Common myeloid progenitor, CD34-positive (primary cell): ENCODE measurements around the gene LDHD.
A peak's percentile ranks its signal among the peaks of the same experiment; 100 is the strongest.

ENCODE experiments used
- CTCF ChIA-PET: fragments of 350-600 bp; sonication (Branson Sonifier 250); formaldehyde crosslinking; loops from one replicate; lab custom pipeline; 2021; ENCODE audit warnings: antibody characterized with exemption; lab: Charles Lee
- POLR2A ChIA-PET: fragments of 350-600 bp; sonication (Branson Sonifier 250); formaldehyde crosslinking; loops from one replicate; lab custom pipeline; 2021; ENCODE audit warnings: antibody characterized with exemption; lab: Charles Lee
- DNase-seq, 3 donors: peaks; one replicate each; pipeline versions ENCODE4 v3.0.0 to v3.0.0-alpha.2; 2013
- H3K27ac ChIP-seq, 2 experiments: 1 replicate in 1 of 2; 2 replicates in 1 of 2; pipeline ENCODE4 v1.7.0; 2013; ENCODE audit warnings: inconsistent platforms in 2 of 2, low read length in 2 of 2, mild to moderate bottlenecking in 2 of 2, low read depth in 1 of 2, moderate library complexity in 1 of 2; ENCODE audit not compliant: severe bottlenecking in 2 of 2, insufficient read depth in 1 of 2, poor library complexity in 1 of 2
- H3K27me3 ChIP-seq, 5 experiments: replicated peaks in 2 of 5; 1 replicate in 3 of 5; 2 replicates in 2 of 5; pipeline versions ENCODE4 v1.6.1 to v1.7.0; 2013; ENCODE audit warnings: low read length in 4 of 5, mild to moderate bottlenecking in 2 of 5, moderate library complexity in 2 of 5, inconsistent platforms in 1 of 5; ENCODE audit not compliant: insufficient read depth in 5 of 5, control insufficient read depth in 4 of 5
- H3K36me3 ChIP-seq, 4 experiments: 1 replicate in 2 of 4; 2 replicates in 2 of 4; pipeline versions ENCODE4 v1.6.1 to v1.7.0; 2013; ENCODE audit warnings: low read length in 3 of 4, control low read depth in 1 of 4, mild to moderate bottlenecking in 1 of 4; ENCODE audit not compliant: control insufficient read depth in 4 of 4, insufficient read depth in 4 of 4
- H3K4me1 ChIP-seq, 4 experiments: 1 replicate in 3 of 4; 2 replicates in 1 of 4; pipeline versions ENCODE4 v1.6.1 to v1.7.1; 2013; ENCODE audit warnings: low read length in 3 of 4, mild to moderate bottlenecking in 3 of 4, control low read depth in 1 of 4, inconsistent platforms in 1 of 4, moderate library complexity in 1 of 4; ENCODE audit not compliant: control insufficient read depth in 4 of 4, insufficient read depth in 4 of 4; ENCODE audit errors: control extremely low read depth in 1 of 4
- H3K4me3 ChIP-seq, 7 experiments: 1 replicate in 4 of 7; 2 replicates in 3 of 7; pipeline versions ENCODE4 v1.5.1 to v1.7.0; 2013; ENCODE audit warnings: mild to moderate bottlenecking in 7 of 7, low read length in 6 of 7, moderate library complexity in 6 of 7, inconsistent platforms in 2 of 7, low read depth in 2 of 7, control low read depth in 1 of 7; ENCODE audit not compliant: insufficient read depth in 4 of 7, control insufficient read depth in 1 of 7; ENCODE audit errors: extremely low read depth in 1 of 7
- H3K9me3 ChIP-seq, 5 experiments: 1 replicate in 4 of 5; 2 replicates in 1 of 5; pipeline versions ENCODE4 v1.6.1 to v1.7.1; 2013; ENCODE audit warnings: low read length in 4 of 5, mild to moderate bottlenecking in 2 of 5, inconsistent platforms in 1 of 5, low read depth in 1 of 5, moderate library complexity in 1 of 5; ENCODE audit not compliant: control insufficient read depth in 4 of 5, insufficient read depth in 2 of 5; ENCODE audit errors: control extremely low read depth in 1 of 5
- WGBS: methylation state at CpG from one replicate; pipeline ENCODE4 v1.1.5; 2013; ENCODE audit not compliant: insufficient coverage; 5-methylcytosine and 5-hydroxymethylcytosine counted together

The LDHD gene

GRCh38 chr16:75116911-75117245 is 298 bp upstream of the LDHD start:
- 71% methylated on average over 2 of the region's 3 CpGs for WGBS
- DNase-seq, result no peak
- ChIA-PET CTCF (interaction anchor here (0.8 to 1.7 kb wide), 2 partner anchors 28 to 73 kb away, joined by 3 to 5 read pairs; no protein-coding TSS in a partner anchor), POLR2A (no interaction called here)
- H3K4me3 ChIP-seq, result peak overlapping the region in 3 of 7 experiments; percentile 36 to 71 (median 63)
- peaks cover 0 to 10% (median 4%) of the 10 kb centered on the region in 5 experiments for H3K9me3 ChIP-seq
- peaks cover 0 to 36% (median 27%) of the 10 kb centered on the region in 4 experiments for H3K4me1 ChIP-seq
- no peak overlapping the region for H3K27ac ChIP-seq
- H3K27me3 ChIP-seq, result no peaks in the 10 kb centered on the region
- peaks cover 0 to 3% (median 0%) of the 10 kb centered on the region in 4 experiments for H3K36me3 ChIP-seq

- peaks cover 0 to 3% (median 0%) of the 10 kb centered on the region in 4 experiments for H3K36me3 ChIP-seq
- H3K27ac ChIP-seq, result no peak overlapping the region
- POLR2A ChIA-PET, result no interaction called here
- H3K27me3 ChIP-seq, result no peaks in the 10 kb centered on the region
- no peak for DNase-seq
- CTCF ChIA-PET, result interaction anchor here (0.6 to 8.1 kb wide), 4 partner anchors 10 to 117 kb away, joined by 3 to 85 read pairs (median 4); no protein-coding TSS in a partner anchor
- H3K4me3 ChIP-seq, result no peak overlapping the region
- peaks cover 0 to under 1% (median 0%) of the 10 kb centered on the region in 5 experiments for H3K9me3 ChIP-seq
- WGBS, result 95% methylated on average over 40 of the region's 45 CpGs
- H3K4me1 ChIP-seq, result peaks cover 3 to 53% (median 44%) of the 10 kb centered on the region in 4 experiments
Measured at GRCh38 chr16:75114946-75115825, 1.4 kb downstream of the LDHD start.

- no peak overlapping the region for H3K27ac ChIP-seq
- peaks cover 5 to 61% (median 52%) of the 10 kb centered on the region in 4 experiments for H3K4me1 ChIP-seq
- H3K36me3 ChIP-seq, result peaks cover 0 to 3% (median 0%) of the 10 kb centered on the region in 4 experiments
- POLR2A ChIA-PET, result no interaction called here
- H3K27me3 ChIP-seq, result no peaks in the 10 kb centered on the region
- 98% methylated on average over 29 of the region's 44 CpGs for WGBS
- no peak for DNase-seq
- no peaks in the 10 kb centered on the region for H3K9me3 ChIP-seq
- no peak overlapping the region for H3K4me3 ChIP-seq
- CTCF ChIA-PET, result interaction anchor here (0.6 to 8.1 kb wide), 6 partner anchors 11 to 117 kb away, joined by 3 to 105 read pairs (median 4); partner anchors contain the start of gene ZNRF1
Measured at GRCh38 chr16:75114179-75114945, 2.2 kb downstream of the LDHD start.

DNA sequence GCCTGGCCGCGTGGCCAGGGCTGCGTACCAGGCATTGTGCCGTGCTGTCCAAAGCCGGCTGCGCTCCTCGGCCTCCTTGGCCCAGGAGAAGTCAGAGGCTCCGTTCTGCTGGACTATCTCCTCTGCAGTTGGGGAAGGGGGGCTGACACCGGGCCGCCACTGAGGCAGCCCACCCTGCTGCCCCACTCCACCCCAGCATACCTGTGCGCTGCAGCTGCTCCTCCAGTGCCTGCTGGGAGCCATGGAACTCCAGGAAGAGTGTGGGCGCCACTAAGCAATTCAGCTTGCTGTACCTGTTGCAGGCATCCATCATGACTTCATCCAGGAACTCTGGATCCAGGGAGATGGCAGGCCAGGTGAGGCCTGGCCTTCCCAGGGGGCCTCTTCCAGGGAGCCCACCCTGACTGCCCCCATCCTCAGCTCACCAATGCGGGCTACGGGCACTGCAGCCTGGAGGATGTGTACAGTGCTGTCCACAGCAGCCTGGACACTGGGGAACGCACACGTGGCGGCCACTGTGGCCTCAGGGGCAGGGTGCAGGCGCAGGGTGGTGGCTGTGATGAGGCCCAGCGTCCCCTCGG is 2.9 kb downstream of the LDHD start:
- ChIA-PET CTCF (interaction anchor here (1.0 to 8.1 kb wide), 11 partner anchors 10 to 121 kb away, joined by 3 to 105 read pairs (median 19); partner anchors contain the start of gene ZNRF1), POLR2A (no interaction called here)
- Histone ChIP-seq H3K27me3 (no peaks in the 10 kb centered on the region), H3K27ac (no peak overlapping the region), H3K9me3 (no peaks in the 10 kb centered on the region), H3K36me3 (peaks cover 0 to 4% (median 1%) of the 10 kb centered on the region in 4 experiments), H3K4me1 (peaks cover 5 to 68% (median 59%) of the 10 kb centered on the region in 4 experiments), H3K4me3 (no peak overlapping the region)
- no peak for DNase-seq
- WGBS, result 96% methylated on average over 18 of the region's 20 CpGs

DNA sequence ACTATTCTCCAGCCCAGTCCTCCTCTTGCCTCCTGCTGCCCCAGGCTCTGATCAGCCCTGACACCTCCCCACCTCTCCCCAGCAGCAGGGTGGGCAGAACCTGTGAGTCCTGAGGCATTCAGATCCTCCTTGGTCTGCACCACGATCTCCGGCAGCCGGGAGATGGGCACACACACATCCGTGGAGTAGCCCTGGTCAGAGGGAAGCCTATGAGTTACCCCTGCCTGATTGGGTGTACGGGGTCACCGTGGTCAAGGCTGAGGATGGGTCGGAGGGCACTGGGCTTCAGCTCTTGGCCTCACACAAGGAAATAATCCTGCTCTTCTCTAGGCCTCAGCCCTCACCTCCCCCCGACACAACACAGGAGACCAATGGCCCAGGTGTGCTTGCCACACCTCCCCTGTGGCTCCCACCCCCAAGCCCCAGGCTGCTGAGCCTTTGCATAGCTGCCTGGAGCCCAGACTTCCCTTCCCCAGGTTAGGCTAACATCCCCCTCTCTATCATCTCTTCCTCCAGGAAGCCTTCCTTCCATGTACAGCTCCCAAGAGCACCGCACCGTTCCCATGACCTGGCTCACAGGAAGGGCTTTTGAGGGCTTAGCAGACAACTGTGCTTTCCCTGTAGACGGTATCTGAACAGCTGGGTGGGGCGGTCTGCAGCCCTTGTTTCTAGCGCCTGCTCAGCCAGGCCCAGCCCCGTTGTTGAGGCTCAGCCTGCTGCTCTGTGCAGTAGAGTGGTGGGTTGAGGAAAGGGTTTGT is 3.7 kb downstream of the LDHD start:
- no peaks in the 10 kb centered on the region for H3K9me3 ChIP-seq
- peak in 2 of 3 donors; percentile 43 to 50 for DNase-seq
- peaks cover 5 to 75% (median 66%) of the 10 kb centered on the region in 4 experiments for H3K4me1 ChIP-seq
- peaks cover 0 to 6% (median 3%) of the 10 kb centered on the region in 4 experiments for H3K36me3 ChIP-seq
- peak overlapping the region in 3 of 7 experiments; percentile 30 to 59 (median 36) for H3K4me3 ChIP-seq
- peak overlapping the region in 1 of 2 experiments; percentile 60 for H3K27ac ChIP-seq
- ChIA-PET CTCF (interaction anchor here (0.9 to 8.1 kb wide), 19 partner anchors 10 to 250 kb away, joined by 3 to 105 read pairs (median 19); partner anchors contain the start of genes ZFP1 and ZNRF1), POLR2A (interaction anchor here (1.3 to 4.6 kb wide), 3 partner anchors 14 to 70 kb away, joined by 3 to 28 read pairs (median 11); no protein-coding TSS in a partner anchor)
- 59% methylated on average over 8 of the region's 14 CpGs for WGBS
- H3K27me3 ChIP-seq, result no peaks in the 10 kb centered on the region
